Esophagus mucosa (tissue), 1 donor: Measurements from ENCODE around the gene AAK1. TPM values are rescaled to one million over a fixed set of nuclear protein-coding genes. Genes with fewer than 3 reads are reported as not detected.
"Not testable (repeated sequence)": the region's sequence is repeated elsewhere in the genome, so short reads cannot be mapped to it uniquely, and the experiment has no call there.

Experiments
- ATAC-seq: fragments of 200-7000 bp; cut with Tn5 transposase; one replicate; pipeline ENCODE4 v1.9.1; 2020
- total RNA-seq: library from RNA; stranded (reverse); gene quantifications from one replicate; pipeline ENCODE4 v1.2.4, GENCODE V29; 2023
- donor health status: DM: yes; HTN: yes; CAD: no.

Gene AAK1
- total RNA-seq, 1 donor from 2014 or later = 26.6 TPM

DNA sequence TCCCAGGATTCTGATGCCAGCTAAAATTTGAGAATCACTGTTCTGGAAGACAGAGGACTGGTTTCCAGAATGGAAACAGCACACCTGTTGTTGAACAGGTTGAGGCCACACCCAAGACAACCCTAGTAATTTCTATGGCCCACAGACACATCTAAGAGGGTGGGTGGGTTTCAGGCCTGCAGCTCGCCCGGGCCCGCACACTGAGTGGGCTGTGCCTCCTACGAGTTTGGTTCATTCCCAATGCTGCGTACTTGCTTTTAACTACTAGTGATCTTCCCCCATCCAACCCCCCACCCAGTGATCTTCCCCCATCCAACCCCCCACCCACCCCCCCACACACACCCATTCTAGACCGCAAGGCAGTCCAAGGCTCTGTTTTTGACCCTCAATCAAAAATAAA lies 205.0 kb downstream of the AAK1 start:
- no peak for ATAC-seq

DNA sequence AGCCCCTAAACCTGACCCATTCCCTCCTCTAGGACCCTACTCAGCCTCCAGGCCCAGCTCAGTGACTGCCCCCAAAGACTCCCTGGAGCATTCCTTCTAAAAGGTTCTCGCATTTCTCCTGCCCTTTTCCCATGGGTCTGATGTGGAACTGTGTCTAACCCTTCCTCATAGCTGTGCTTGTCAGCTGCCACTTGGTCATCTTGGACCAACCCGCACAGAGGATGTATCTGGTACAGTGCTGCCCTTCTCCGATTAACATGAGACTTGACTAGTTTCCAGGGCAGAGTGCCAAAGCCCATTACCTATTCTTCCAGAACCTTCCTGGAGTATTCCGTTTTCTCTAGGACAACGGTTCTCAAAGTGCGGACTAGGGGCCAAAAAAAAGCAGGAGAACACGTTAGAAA lies 205.8 kb downstream of the AAK1 start:
- peak; percentile 53 for ATAC-seq

DNA sequence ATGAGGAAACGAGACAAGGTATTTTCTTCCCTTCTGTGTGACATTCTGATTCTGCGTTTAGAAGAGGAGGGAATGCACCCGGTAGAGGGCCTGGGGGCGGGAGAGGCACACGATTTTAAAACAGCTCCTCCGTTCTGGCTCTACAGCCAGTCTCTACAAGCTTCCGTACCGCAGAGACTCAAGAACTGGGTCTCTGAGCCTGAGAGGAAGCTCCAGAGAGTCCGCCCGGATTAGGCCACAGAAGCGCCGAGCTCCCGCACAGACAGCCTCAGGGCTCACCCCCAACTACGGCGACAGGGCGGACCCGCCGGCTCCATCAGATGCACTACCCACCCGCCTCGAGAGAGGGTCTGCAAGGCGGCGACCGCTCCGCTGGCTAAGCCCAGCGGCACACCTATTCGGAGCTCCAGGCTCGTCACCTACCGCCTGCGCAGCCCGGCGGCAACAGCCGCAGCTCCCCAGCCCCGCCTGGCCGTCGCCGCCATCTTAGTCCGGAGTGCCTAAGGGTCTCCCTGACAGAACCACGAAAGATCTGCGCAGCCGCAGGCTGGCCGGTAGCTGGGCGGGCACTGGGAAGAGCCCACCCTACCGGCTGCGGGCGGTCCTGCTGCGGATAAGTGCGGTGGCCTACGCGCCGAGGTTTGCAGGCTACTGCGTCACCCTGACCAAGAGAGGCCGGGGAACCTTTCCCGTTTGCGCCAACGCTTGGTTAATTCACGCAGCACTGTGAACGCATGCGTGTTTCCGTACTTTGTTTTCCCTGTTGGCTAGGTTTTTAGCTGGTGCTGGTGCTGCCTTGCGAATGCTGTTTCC lies 206.4 kb downstream of the AAK1 start, which contains the start of gene NFU1:
Gene NFU1 (minus strand): TSS at position 498 of the 813 bp plus-strand sequence. CDS start 13 bp downstream, at position 485.
- ATAC-seq = peak; percentile 93

DNA sequence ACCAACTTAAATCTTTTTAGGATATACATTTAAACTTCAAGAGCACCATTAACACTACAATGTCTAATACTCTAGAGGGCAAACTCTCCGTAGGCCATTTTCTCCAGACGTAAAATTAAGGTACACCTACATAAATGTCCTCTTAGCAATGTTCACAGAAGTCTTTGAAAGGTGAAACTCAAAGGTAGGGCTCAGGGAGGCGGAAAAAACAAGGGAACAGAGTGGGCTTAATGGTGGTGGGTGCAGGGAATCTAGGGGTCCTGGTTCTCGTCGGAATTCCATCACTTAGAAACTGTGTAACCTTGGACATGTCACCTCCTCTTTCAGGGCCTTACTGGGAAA lies 207.0 kb downstream of the AAK1 start:
- ATAC-seq = no peak

DNA sequence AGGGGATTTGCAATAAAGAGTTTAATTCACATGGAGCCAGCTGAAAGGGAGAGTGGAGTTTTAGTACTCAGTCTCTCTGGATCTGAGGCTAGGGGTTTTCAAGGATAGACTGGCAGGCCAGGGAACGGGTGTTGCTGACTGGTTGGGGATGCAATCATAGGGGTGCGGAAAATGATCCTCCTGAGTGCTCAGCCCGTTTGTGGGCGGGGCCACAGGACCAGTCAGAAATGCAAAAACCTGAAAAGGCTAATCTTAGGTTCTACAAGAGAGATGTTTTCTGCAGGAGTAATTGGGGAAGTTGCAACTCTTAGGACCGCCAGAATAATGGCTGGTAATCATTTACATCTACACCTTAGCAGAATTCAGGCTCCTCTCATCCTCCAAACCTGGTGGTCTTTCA lies 208.8 kb downstream of the AAK1 start:
- ATAC-seq = no peak

DNA sequence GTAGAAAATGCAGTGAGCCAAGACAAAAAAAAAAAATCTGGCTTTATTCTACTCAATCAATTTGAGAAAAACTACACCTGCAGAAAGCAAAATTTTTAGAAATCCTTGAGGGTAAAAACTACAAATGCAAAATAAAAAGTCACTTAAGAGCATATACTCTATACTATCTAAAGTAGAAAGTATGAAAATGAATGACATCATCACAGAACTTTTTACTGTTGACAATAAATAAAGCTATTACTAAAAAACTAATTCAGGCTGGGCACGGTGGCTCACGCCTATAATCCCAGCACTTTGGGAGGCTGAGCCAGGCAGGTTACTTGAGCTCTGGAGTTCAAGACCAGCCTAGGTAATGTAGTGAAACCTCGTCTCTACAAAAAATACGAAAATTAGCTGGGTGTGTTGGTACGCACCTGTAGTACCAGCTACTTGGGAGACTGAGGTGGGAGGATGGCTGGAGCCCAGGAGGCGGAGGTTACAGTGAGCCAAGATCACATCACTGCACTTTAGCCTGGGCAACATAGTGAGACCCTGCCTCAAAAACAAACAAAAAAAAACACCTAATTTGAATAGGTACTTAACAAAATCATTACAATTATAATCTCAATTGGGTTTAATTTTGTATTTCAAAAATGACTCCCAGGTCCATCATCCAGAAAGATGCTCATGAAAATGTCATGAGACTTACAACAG lies 213.9 kb downstream of the AAK1 start:
- no peak for ATAC-seq

DNA sequence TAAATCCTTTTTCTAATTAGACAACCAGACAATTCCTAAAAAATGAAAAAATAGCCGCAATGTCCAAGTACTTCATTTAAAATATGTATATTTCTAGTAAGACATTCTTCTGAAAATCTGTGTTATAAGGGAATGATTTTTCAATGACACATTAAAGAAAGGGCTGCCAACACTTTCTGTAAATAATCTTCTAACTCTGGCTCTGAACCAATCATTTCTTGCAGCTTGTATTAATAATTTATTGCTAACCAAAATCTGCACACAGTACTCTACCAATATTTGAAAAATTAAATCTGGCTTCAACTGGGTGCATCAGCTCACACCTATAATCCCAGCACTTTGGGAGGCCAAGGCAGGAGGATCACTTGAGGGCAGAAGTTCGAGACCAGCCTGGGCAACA lies 214.6 kb downstream of the AAK1 start:
- no peak for ATAC-seq

DNA sequence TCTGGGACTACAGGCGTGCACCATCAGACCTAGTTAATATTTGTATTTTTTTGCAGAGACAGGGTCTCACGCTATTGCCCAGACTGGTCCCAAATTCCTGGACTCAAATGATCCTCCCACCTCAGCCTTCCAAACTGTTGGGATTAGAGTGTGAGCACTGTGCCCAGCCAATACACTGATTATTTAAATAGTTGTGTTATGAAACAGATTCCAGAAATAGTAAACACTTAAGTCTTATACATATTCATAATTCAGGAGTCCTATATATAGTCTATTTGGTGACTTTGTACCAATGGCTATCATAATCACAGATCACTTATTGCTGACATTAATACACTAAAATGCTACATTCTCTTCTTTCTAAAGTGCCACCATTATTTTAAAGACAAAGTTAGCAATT lies 219.1 kb downstream of the AAK1 start:
- no peak for ATAC-seq

DNA sequence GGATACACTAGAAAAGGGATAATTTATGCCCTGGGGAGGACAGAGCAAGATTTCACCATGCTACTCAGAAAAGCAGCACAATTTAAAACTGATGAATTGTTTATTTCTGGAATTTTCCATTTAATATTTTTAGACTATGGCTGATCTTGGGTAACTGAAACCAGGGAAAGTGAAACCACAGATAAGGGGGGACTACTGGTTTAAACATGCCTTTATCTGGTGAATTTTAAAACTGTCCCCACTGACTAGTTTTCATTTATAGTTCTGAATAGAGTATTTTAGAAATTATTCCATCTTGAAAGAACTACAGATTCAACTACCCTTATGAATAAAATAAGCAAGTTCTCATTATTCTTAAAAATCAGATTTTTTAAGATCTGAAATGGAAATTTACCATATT lies 221.3 kb downstream of the AAK1 start:
- ATAC-seq = no peak

DNA sequence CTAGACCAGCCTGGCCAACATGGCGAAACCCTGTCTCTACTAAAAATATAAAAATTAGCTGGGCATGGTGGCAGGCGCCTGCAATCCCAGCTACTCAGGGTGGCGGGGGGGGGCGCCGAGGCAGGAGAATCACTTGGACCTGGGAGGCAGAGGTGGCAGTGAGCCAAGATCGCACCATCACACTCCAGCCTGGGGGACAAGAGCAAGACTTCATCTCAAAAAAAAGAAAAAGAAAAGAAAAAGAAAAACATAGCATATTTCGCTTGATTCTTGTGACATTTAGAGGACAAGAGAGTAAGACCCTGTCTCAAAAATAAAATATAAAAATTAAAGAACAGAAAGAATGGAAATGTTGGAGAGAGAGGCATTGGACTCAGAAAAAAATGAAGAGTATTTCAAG lies 224.4 kb downstream of the AAK1 start:
- ATAC-seq = not testable (repeated sequence)

DNA sequence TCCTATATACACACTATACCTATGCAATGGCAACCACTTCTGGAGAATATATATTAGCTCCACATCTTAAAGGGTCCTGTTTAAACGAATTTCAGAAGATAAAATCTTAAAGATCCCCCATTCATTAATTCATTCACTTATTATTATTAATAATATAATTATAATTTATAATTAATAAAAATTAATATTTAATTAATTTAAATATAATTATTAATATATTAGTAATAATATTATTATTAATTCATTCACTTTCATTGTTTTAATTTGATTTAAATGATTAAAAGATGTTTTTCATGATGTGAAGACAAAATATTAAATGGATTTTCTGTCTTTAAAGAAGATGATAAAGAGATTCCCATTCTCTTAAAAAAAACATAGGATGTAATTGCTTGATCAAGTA lies 227.4 kb downstream of the AAK1 start:
- ATAC-seq = no peak

Other genes starting within 250 kb of the AAK1 start
- gene NFU1, start 206.3 kb downstream of the AAK1 start, total RNA-seq = 26.6 TPM
- 71.8 TPM for gene ANXA4, start 98.4 kb upstream of the AAK1 start, total RNA-seq
- 9.5 TPM for gene GMCL1, start 185.9 kb upstream of the AAK1 start, total RNA-seq